BJ (cell line): ENCODE measurements around the gene LPO. TPM values are rescaled to one million over a fixed set of nuclear protein-coding genes. Genes with fewer than 3 reads are reported as not detected.

Source experiments
- CTCF ChIA-PET: fragments of 350-600 bp; formaldehyde crosslinking; extraction: SDS; loops from one replicate; lab custom pipeline; 2021; ENCODE audit warnings: antibody characterized with exemption, inconsistent platforms; lab: Yijun Ruan, JAX
- POLR2A ChIA-PET: fragments of 300-600 bp; sonication (Branson Sonifier 250); formaldehyde crosslinking; extraction: SDS; loops from one replicate; lab custom pipeline; 2021; ENCODE audit warnings: antibody characterized with exemption; lab: Charles Lee
- DNase-seq: peaks from one replicate; pipeline ENCODE4 v3.0.0-alpha.2; 2011; ENCODE audit warnings: low read depth
- H3K27me3 ChIP-seq: 2 replicates; pipeline ENCODE4 v1.6.0; 2011; ENCODE audit warnings: low read length; ENCODE audit not compliant: control insufficient read depth, insufficient read depth
- H3K36me3 ChIP-seq: 2 replicates; pipeline ENCODE4 v1.5.1; 2011; ENCODE audit warnings: low read length; ENCODE audit not compliant: control insufficient read depth, insufficient read depth
- H3K4me3 ChIP-seq: 2 replicates; pipeline ENCODE4 v1.5.1; 2011; ENCODE audit warnings: low read depth, mild to moderate bottlenecking, control low read depth, low read length
- CTCF ChIP-seq: IDR thresholded peaks from 2 replicates; pipeline ENCODE4 v1.5.1; 2011; ENCODE audit warnings: low read depth, mild to moderate bottlenecking, control low read depth, inconsistent platforms, low read length, moderate library complexity; ENCODE audit not compliant: insufficient read depth
- polyA plus RNA-seq: library from polyadenylated mRNA; depleted of rRNA; stranded (reverse); fragments of >200 nt; gene quantifications from 2 replicates; pipeline ENCODE4 v1.2.3, GENCODE V29; 2011

Gene LPO
- polyA plus RNA-seq, 1 experiment: 0.07 TPM

DNA sequence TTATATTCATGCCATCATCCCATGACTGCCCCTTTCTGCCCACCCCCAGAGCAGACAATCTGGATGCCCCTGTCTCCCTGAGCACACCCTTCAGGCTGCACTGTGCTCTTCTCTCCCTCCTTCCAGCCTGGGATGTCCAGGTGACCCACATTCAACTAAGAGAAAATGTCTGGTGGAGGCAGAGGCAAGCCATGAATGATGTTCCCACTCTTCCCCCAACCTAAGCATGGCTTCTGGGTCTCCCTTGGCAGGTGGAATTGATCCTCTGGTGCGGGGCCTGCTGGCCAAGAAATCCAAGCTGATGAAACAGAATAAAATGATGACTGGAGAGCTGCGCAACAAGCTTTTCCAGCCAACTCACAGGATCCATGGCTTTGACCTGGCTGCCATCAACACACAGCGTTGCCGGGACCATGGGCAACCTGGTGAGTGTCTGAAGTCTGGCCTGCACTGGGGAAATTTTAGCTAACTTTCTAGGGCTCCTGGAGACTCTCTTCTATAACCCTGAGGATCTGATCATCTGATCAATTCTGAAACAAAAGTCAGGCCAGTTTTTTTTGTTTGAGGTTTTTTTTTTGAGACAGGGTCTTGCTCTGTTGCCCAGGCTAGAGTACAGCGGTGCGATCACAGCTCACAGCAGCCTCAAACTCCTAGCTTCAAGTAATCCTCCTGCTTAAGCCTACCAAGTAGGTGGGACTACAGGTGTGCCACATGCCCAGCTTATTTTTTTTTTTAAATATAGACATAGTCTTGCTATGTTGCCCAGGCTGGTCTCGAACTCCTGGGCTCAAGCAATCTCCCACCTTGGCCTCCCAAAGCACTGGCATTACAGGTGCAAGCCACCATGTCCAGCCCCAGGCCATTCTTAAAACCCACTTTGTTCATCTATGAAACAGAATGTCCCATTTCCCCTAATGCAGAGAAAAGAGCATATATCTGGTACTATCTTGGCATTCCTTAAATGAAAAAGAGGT lies 27.8 kb downstream of the LPO start:
- Histone ChIP-seq H3K4me3 (no peak overlapping the region), H3K27me3 (peaks cover 1% of the 10 kb centered on the region; the same call in 1 of the 2 replicates), H3K36me3 (no peaks in the 10 kb centered on the region)
- ChIA-PET POLR2A (interaction anchor here (0.6 kb wide), 1 partner anchor 1409 kb away, joined by 14 read pairs; no protein-coding TSS in a partner anchor), CTCF (interaction anchor here (1.1 kb wide), 1 partner anchor 9 kb away, joined by 4 read pairs; no protein-coding TSS in a partner anchor)
- TF ChIP-seq CTCF: no peak
- no peak for DNase-seq

DNA sequence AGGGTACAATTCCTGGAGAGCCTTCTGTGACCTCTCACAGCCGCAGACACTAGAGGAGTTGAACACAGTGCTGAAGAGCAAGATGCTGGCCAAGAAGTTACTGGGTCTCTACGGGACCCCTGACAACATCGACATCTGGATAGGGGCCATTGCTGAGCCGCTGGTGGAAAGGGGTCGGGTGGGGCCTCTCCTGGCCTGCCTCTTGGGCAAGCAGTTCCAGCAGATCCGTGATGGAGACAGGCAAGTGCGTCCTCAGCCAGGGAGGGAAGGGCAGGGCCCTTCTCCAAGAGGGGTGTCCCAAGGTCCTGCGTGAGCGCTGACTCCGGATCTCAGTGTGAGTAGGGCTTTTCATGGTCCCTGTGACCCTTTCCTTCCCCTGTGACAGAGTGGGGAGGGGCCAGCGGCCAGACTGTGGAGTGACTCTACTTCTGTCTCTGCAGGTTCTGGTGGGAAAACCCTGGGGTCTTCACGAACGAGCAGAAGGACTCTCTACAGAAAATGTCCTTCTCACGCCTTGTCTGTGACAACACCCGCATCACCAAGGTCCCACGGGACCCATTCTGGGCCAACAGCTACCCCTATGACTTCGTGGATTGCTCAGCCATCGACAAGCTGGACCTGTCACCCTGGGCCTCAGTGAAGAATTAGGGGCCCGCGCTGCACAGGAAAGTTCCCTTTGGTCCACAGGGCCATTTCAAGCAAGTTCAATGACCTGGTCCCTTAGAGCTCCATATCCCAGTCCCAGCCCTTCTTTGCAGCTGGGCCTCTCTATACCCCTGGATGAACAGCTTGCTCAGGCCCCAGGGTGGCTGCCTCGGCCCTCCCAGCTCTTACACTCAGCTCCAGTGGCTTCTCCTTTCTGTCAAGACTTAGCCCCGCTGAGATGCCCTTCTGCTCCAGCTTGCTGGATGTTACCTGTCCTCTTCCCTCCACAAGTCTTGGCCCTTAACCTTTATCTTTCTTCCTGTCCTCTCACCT lies 29.3 kb downstream of the LPO start:
- DNase-seq: no peak
- ChIA-PET CTCF (interaction anchor here (0.8 kb wide), 1 partner anchor 18 kb away, joined by 3 read pairs; no protein-coding TSS in a partner anchor), POLR2A (no interaction called here)
- no peak overlapping the region for H3K4me3 ChIP-seq
- TF ChIP-seq CTCF: no peak
- peaks cover 1% of the 10 kb centered on the region; the same call in 1 of the 2 replicates for H3K27me3 ChIP-seq
- no peaks in the 10 kb centered on the region for H3K36me3 ChIP-seq

- POLR2A ChIA-PET: no interaction called here
Measured at GRCh38 chr17:58268326-58268725, 29.9 kb downstream of the LPO start.

GRCh38 chr17:58268774-58269556 lies 30.6 kb downstream of the LPO start:
- no peak for DNase-seq
- CTCF ChIA-PET: no interaction called here
- POLR2A ChIA-PET: no interaction called here
- no peak overlapping the region for H3K4me3 ChIP-seq
- no peaks in the 10 kb centered on the region for H3K36me3 ChIP-seq
- TF ChIP-seq CTCF: no peak
- peaks cover 1% of the 10 kb centered on the region; the same call in 1 of the 2 replicates for H3K27me3 ChIP-seq

More at GRCh38 chr17:58268326-58268725, 29.9 kb downstream of the LPO start:
- Histone ChIP-seq H3K4me3 (no peak overlapping the region), H3K27me3 (peaks cover 1% of the 10 kb centered on the region; the same call in 1 of the 2 replicates), H3K36me3 (no peaks in the 10 kb centered on the region)
- no peak for DNase-seq
- CTCF ChIA-PET: interaction anchor here (0.8 kb wide), 1 partner anchor 18 kb away, joined by 3 read pairs; no protein-coding TSS in a partner anchor
- no peak for TF ChIP-seq CTCF
